ENCODE measurements around the gene MPPE1.
"Not testable (repeated sequence)": the region's sequence is repeated elsewhere in the genome, so short reads cannot be mapped to it uniquely, and the experiment has no call there.

The MPPE1 gene

DNA sequence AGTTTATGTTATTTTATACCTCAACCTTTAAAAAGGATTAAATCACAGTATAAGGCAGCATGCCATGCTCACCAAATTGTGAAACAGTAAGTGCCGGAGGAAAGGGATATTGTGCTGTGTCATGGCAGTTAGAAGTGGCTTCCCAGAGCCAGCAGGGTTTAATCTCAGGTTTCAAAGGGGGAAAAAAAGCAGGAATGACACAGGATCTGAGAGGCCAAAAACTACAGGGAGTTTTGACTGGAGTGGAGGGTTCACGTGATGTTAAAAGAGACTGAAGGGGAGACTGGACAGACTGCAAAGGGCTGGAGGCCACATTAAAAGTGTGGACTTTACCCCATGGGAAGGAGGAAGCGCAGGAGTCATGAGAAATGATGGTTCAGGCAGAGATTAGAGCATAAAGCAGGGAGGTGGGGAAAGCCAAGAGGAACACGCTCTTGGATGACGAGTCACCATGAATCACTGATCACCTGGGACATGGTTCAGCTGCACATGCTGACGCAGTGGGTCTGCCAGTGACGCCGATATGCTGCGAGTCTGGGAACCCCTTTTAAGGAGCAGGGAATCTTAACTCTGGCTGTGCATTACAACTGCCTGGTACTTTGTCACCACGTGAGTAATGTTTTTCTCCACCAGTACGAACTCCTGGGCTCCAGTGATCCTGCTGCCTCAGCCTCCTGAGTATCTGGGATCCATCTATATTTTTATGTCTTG, 50.8 kb downstream of the MPPE1 start:
- no peak for DNase-seq (ENCODE audit: low read depth)

- DNase-seq (ENCODE audit: low read depth) = not testable (repeated sequence)
These were observed 53.6 kb downstream of the MPPE1 start for GRCh38 chr18:11854554-11854953.

DNA sequence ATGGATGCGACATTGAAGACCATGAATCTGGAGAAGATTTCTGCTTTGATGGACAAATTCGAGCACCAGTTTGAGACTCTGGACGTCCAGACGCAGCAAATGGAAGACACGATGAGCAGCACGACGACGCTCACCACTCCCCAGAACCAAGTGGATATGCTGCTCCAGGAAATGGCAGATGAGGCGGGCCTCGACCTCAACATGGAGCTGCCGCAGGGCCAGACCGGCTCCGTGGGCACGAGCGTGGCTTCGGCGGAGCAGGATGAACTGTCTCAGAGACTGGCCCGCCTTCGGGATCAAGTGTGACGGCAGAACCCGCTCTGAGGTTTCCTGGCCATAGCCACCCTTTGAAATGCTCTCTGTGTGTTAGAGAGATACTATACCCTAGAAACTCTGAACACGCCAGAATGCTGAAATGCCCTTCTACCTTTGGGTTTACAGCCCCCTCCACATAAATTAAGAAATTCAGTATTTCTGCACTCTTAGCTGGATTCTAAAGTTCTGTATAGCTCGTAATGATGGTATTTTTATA, 56.2 kb downstream of the MPPE1 start:
- DNase-seq (ENCODE audit: low read depth) = no peak

- peak; percentile 97 for DNase-seq (ENCODE audit: low read depth)
These were observed 56.8 kb downstream of the MPPE1 start, which contains the start of gene CHMP1B for GRCh38 chr18:11851146-11851805. Gene CHMP1B, plus strand, starts transcription at chr18:11851413. Its CDS starts 99 bp downstream, at chr18:11851512.

DNA sequence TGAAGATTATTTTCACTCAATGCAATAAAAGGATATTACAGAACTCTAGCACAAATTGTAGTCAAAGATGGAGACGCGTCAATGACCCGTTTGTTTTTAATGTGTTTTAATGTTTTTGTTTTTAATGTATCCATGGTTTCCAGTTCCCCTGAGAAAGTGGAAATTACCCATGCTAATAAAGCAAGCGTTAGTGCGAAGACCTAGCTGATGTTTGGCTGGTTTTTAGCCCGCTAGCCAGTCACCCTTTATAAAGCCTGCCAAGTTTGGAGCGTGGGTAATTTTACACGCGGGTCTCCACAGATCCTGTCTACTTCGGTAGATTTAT, 57.3 kb downstream of the MPPE1 start:
- DNase-seq (ENCODE audit: low read depth) = no peak

DNA sequence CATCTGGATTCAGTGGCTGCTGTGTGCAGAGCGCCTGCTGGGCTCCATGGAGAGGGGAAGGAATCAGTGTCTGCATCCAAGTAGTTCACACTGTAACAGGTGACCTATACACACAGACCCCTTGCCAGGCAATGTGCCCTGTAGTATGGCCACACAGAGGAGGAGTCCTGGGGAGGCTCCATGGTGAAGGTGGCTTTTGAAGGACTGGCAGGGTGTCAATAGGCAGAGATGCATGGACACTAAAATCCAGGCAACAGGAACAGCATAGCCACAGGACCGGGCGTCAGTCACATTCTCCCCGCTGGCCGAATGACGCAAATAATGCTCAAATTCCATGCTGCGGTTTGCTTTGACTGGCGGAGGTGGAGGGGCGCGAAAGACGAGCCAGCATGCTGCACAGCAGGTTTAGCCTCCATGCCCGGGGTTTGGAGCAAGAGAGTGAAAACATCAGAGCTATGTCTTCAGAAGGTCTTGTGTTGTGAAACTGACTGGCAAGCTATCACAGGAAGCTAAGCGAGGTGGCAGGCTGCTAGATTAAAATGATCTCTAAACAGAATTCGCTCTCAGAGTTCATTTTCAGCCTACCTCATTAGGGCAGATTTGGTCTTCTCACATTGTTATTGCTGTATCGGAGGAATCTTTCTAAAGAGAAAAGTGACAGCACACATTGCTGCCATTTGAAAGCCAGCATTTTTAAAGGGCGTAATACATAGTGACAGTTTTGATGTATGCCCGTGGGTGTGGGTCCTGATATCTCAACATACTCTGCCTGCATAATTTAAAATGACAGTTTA, 58.1 kb downstream of the MPPE1 start:
- DNase-seq (ENCODE audit: low read depth) = peak; percentile 33

DNA sequence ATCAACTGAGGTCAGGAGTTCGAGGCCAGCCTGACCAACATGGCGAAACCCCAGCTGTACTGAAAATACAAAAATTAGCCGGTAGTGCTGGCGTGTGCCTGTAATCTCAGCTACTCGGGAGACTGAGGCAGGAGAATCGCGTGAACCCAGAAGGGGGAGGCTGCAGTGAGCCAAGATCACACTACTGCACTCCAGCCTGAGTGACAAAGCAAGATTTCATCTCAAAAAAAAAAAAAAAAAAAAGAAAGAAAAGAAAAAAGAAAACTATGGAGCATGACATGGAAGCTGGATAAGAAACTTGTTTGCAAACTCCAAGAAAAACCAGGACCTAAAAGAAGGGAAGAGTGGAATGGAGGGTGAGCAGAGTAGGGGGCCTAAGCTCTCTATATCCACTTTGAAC, 58.8 kb downstream of the MPPE1 start:
- DNase-seq (ENCODE audit: low read depth) = no peak

GRCh38 chr18:11847811-11848210, 60.3 kb downstream of the MPPE1 start:
- no peak for DNase-seq (ENCODE audit: low read depth)

DNA sequence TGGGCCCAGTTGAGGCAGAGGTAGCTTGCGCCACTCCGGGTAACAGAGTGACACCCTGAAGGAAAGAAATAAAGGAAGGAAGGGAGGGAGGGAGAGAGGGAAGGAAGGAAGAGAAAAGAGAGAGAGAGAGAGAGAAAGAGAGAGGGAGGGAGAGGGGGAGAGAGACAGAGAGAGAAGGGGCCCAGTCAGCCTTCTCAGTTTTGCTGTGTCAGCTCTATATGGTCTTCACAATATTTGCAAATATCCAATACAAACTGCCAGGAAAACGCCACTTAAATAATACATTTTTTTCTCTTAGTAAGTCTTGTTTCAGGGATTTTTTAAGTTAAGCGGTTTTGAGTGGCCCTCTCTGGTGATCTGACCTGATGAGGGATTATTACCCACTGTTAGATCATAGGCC, 62.5 kb downstream of the MPPE1 start:
- DNase-seq (ENCODE audit: low read depth) = no peak

GRCh38 chr18:11844436-11844835, 63.7 kb downstream of the MPPE1 start:
- no peak for DNase-seq (ENCODE audit: low read depth)

- DNase-seq (ENCODE audit: low read depth) = no peak
These were observed 65.6 kb downstream of the MPPE1 start for GRCh38 chr18:11842562-11842961.

- DNase-seq (ENCODE audit: low read depth) = no peak
These were observed 67.6 kb downstream of the MPPE1 start for GRCh38 chr18:11840493-11840892.

- no peak for DNase-seq (ENCODE audit: low read depth)
These were observed 68.6 kb downstream of the MPPE1 start for GRCh38 chr18:11839556-11839955.

DNA sequence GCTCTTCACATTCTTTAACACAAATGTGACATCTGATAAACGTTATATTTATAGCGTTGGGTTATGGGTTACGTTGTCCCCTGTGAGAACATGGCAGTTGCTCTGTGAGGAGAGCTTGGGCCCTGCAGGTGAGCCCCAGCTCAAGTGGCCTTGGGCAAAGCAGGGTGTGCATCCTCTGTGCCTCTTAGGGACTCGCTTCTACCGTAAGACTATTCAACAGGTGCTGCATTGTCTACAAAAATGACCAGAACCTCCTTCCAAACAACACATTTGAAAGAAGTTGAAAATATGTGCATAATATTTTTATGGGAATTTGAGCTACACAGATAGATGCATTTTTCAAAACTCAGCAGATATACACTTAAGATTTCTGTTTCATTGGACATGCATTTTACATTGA, 73.3 kb downstream of the MPPE1 start:
- no peak for DNase-seq (ENCODE audit: low read depth)
